PC-3 (cell line): ENCODE data around the gene IGFBPL1.

ENCODE experiments used
- CTCF ChIP-seq: fragments of 300-600 bp; sonication (generic); conservative IDR thresholded peaks from 2 replicates; pipeline ENCODE4 v1.5.1; 2017; ENCODE audit warnings: antibody characterized with exemption, low read depth, mild to moderate bottlenecking, low read length
- EZH2 ChIP-seq: fragments of 300-600 bp; sonication (generic); IDR thresholded peaks from one replicate; pipeline ENCODE4 v1.6.1; 2017; ENCODE audit warnings: antibody characterized with exemption, mild to moderate bottlenecking, low read length; ENCODE audit not compliant: unreplicated experiment
- EZH2phosphoT487 ChIP-seq: fragments of 300-600 bp; sonication (generic); IDR thresholded peaks from 2 replicates; pipeline ENCODE4 v1.6.1; 2018; ENCODE audit warnings: mild to moderate bottlenecking, antibody characterized with exemption, low read length, borderline replicate concordance

- TF ChIP-seq EZH2 (no peak), EZH2phosphoT487 (no peak), CTCF (no peak)
These were observed 65.0 kb downstream of the IGFBPL1 start for GRCh38 chr9:38359297-38359653.
